ENCODE measurements around the gene PGM5.

Gene PGM5

DNA sequence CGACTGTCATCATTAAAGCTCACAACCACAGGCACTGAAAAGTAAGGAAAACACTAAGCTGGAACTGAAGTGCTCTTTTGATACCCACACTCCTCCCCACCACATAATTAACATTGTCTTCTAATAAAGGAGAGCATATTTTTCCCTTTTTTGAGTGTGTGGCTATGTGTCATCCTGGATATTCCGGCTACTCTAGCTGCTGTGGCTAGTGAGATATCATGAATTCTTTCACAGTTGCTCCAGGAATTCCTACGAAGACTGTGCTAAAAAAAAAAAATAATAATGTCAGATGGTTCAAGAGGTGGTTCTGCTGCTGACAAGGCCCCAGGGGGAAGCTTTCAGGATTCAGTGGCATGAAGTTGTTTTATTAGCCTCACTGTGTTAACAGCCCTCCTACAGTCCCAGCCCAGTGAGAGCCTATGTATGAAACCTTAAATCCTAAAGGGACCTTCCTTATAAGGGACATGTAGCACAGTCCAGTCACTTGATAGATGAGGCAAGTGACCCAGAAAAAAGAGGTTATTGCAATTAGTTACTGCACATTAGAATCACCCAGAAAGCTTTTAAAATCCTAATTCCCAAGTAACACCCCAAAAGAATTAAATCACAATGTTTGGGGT, 137.7 kb downstream of the PGM5 start:
- DNase-seq (ENCODE audit: low read depth in 2 of 2, low spot score in 1 of 2) = no peak

DNA sequence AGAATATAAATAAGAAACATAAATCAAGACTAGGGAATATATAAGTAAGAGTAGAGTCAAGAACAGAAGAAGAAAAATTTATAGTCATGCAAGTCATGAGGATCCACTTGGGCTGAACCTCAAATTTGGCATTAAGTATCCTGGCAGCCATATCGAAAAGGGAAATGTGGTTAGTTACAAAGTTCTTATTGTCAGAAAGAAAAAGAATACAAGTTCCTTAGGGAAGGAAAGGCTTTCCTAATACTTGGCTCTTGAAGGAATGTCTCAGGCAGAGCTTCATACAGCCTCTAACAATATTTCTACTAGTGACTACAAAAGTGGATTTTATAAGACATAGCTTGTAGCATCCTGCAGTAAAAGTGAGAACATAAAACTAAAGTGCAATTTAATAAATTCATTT, 138.8 kb downstream of the PGM5 start:
- no peak for DNase-seq (ENCODE audit: low read depth in 2 of 2, low spot score in 1 of 2)

DNA sequence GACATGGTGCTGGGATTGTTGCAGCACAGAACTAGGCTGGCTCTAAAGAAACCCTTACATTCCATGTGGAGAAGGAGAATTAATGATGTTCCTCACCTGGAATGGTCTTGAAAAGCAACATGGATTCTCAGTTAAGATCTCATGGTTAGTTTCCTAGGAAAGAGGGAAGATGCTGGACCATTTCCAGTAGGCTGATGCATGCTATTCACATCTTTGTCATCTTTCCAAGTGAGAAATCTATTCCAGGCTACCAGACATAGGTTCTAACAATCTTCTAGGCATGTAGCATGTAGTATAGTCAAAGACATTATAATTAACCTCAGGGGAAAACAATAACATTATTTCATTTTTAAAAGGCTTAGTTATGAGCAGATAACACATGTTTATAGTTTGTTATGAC, 139.9 kb downstream of the PGM5 start:
- no peak for DNase-seq (ENCODE audit: low read depth in 2 of 2, low spot score in 1 of 2)

DNA sequence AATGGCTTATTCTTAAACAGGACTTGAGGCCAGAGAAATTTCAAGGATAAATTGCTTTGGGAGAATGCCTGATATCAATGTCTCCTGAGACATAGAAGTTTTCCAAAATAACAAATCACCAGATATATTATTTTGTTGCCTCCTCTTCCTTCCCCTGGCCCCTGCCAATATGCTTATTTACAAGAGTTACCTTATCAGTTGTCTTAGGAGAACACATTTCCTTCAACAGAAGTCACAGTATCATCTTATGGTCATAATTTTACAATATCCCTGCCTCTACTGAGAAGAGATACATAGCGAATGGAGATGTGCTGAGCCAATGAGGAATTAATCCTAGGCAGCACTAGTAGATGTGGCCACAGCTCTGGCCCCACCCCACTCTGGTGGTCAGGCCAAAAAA, 141.2 kb downstream of the PGM5 start:
- DNase-seq (ENCODE audit: low read depth in 2 of 2, low spot score in 1 of 2) = no peak

DNA sequence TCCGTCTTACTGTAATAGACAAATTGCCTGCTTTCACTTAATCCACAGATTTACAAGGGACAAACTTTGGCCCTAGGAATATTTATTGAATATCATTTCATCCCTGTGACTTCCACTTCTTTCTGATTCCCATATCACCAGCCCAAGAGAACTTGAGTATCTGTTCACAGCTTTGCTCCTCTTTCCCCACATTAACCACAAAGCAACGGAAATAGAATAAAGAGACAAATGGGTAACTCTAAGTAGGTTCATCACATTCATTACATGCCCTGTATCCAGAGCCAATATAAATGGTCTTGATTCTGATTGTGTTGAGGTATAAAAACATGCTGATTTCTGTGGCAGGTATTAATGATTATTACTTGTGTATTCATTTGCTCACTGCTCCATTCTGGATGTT, 142.4 kb downstream of the PGM5 start:
- DNase-seq (ENCODE audit: low read depth in 2 of 2, low spot score in 1 of 2) = no peak

DNA sequence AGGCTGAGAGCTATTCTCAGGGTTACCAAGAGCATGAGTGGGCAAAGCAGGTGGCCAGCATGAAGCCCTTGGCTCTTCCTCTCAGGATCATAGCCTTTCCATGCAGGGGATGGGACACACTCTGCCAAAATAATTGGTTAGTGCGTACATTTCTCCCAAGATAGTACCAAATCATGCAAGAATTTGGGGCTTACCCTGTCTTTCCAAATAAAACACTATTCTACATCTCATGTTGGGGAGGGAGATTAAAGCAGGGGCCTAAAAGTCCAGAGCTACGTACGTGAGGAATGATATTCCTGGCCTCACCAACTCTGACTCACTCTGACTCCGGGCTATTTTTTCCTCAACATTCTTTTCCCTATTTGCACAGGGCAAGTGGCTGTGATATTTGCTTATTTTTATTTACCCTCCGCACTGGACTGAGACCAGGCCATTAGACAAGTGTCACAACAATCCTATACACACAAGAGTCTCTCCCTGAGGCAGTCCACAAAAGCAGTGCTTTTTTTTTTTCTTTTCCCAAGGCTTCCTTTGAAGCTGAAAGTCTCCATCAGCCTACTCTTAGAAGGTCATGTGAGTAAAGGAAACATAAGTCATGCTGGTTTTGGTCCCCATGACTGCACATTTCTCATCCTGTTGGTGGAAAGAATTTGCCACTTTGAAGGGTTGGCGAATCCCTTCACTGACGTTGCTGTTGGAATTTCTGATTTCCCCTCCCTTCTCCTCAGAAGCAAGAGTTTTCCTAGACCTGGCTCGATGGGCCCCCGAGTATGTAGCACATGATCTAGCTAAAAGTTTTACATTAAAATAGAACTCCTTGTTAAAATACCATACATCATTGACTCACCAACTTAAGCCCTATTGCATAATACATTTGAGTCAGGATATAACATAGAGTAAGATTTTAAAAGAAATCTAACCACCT, 144.3 kb downstream of the PGM5 start:
- no peak for DNase-seq (ENCODE audit: low read depth in 2 of 2, low spot score in 1 of 2)

DNA sequence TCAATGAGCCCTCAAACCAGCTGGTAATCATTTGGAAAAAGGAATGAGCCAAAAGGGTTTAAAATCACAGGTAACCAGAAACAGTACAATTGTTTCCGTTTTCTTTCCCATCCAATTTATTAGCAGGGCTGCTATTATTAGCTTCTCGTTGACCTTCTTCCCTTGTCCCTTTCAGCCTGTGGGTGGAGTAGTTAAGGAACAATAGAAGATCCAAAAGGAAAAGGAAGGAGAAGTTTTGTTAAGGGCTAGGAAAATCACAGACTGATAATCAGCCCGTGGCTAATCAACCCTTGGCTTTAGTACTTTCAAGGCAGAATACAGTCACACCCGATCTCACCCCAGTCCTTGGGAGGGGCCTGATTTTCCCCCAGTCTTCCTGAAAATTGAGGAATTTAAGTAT, 145.9 kb downstream of the PGM5 start:
- DNase-seq (ENCODE audit: low read depth in 2 of 2, low spot score in 1 of 2) = no peak

DNA sequence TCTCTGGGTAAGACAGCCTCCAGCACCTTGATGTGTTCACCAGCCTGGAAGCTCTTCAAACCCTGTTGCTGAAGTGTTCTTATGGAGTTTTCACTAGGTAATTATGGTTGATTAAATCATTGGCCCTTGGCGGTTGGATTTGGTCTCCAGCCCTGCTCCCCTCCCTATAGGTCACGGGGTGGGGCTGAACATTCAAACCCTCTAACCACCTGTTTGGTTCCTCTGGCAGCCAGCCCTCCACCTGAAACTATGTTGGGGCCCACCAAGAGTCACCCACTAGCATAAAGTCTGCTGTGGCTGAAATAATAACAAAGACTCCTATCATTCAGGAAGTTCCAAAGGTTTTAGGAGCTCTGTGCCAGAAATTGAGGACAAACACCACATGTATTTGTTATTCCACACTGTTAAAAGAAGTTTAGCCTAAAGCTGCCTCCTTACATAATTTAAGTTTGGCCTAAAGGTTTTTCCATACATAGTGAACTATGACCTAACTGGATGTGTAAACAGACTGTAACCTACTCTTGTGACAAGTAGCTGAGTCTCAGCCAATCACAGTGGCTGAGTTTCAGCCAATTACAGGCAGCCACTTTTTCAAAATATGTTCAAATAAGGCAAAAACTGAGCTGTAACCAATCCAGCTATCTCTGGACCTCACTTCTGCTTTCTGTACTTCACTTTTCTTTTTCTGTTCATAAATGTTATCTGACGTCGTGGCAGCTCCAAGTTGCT, 149.4 kb downstream of the PGM5 start:
- no peak for DNase-seq (ENCODE audit: low read depth in 2 of 2, low spot score in 1 of 2)

DNA sequence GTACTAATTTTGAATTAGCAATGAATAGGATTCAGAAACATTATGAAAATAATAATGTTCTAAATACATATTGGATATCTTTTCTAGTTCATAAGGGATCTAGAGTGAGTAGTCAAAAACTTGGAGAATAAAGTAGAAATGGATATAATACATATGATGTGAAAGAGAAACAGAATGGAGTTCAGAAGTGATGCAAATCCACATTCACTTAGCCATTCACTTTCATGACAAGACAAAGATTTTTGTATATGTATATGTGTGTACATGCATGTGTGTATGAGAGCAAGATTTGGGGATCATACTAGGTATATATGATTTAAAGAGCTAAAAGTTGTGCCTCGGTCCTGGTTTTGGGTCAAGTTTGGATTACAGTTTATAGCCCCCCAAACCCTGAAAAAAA, 150.1 kb downstream of the PGM5 start:
- no peak for DNase-seq (ENCODE audit: low read depth in 2 of 2, low spot score in 1 of 2)

DNA sequence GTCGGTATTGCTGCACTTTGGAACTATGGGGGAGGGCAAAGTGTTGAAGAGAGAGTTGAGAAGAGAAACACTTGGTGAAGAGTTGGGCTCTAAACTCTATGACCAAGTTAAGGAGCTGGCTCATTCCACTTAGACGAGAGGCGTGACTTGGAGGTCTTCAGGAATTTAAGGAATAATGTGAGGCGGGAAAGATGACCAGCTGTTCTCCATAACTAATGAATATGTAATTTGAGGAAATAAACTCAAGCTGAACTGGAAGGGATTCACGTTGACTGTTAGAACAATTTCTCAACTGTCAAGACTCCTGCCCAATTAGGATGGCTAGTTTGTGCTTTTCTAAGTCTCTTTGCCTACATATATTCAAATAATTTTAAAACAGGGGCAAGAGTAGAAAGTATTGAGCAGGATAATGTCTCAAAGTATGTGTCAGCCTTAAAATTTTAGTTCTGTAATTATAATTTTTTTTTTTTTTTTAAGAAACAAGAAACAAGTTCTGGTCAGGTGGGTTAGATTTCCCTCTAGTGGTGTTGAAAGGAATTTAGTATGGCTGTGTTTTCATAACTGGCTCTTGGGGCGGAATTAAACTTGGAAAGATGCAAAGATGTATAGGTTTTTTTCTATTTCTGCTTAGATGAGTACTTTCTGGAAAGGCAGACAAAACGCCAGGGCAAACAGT, 150.9 kb downstream of the PGM5 start:
- no peak for DNase-seq (ENCODE audit: low read depth in 2 of 2, low spot score in 1 of 2)

DNA sequence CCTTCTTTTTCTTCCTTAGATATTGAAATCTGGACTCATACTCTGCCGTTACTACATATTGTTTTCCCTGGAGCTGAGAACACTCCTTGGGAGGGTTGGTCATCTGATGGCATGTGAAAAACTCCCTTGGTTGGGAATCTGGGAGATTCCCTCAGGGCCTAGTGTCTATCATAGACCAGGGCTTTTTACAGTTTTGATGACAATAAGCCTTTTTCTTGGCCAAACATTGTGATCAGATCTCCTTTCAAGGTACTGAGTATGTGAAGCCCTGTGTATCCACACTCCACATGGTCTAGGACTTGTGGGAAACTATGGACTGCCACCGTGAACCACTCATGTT, 151.4 kb downstream of the PGM5 start:
- no peak for DNase-seq (ENCODE audit: low read depth in 2 of 2, low spot score in 1 of 2)

DNA sequence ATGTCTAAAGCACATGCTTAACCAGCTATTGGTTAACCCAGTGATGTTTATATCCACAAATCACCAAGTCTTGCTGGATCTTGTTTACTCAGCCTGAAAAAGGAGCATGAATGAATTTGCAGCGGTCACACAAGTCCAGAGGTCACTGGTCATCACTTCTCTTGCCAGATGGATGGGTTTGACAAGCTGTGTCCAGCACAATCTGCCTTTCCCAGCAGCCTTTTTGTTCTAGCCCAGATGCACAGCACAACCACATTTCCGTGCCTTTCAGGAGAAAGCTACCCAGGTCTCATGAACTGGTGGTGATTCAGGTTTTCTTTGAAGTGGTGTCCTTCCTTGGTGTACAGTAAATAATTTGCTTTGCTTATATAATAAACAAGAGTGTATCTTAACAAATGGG, 152.1 kb downstream of the PGM5 start:
- no peak for DNase-seq (ENCODE audit: low read depth in 2 of 2, low spot score in 1 of 2)

DNA sequence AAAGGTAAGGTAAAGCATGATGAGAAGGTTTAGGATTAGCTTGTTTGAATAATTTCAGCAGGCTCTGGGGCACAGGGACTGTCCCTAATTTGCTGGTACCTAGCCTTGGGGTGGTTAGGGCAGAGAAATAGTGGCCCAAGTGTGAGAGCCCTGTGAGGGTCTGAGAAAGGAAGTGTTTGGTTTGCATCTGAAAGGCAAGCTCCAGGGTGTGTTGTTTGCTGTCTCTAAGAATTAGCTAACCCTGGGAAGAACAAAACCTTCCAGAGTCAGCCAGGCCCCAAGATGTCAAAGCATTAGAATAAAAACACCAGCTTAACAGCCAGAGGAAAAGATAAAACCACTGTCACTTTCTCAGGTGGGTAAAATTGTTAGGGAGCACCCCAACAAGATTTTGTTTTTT, 153.3 kb downstream of the PGM5 start:
- no peak for DNase-seq (ENCODE audit: low read depth in 2 of 2, low spot score in 1 of 2)

DNA sequence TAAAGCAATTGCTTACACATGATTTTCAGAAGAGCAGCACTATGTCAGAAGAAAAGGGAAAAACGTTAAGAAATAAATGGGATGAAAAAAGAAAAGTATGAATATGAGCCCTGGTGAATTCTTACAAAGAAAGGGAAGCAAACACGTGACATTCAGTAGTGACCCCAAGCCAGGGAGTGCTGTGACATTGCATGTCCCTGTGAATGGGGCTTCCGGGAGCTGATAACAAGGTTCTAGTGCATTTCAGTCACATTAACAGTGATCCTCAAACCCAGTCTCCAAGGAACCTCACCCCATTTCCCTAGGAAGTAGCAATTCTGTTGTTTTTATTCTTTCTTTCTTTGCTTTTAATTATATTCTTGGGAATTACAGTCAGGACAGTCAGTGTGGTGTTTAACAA, 157.0 kb downstream of the PGM5 start:
- no peak for DNase-seq (ENCODE audit: low read depth in 2 of 2, low spot score in 1 of 2)

DNA sequence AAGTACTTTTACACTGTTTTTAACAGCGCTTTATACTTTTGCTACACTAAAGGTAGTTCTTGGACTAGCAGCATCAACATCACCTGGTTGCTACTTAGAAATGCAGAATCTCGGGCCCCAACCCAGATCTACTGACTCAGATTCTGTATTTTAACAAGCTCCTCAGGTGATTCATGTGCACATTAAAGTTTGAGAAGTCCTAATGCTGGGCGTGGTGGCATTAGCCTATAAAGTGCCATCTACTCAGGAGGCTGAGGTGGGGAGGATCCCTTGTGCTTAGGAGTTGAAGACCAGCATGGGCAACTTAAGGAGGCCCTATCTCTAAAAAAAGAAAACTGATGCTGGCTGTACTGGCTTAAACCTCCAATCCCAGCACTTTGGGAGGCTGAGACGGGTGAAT, 157.6 kb downstream of the PGM5 start:
- DNase-seq (ENCODE audit: low read depth in 2 of 2, low spot score in 1 of 2) = no peak

DNA sequence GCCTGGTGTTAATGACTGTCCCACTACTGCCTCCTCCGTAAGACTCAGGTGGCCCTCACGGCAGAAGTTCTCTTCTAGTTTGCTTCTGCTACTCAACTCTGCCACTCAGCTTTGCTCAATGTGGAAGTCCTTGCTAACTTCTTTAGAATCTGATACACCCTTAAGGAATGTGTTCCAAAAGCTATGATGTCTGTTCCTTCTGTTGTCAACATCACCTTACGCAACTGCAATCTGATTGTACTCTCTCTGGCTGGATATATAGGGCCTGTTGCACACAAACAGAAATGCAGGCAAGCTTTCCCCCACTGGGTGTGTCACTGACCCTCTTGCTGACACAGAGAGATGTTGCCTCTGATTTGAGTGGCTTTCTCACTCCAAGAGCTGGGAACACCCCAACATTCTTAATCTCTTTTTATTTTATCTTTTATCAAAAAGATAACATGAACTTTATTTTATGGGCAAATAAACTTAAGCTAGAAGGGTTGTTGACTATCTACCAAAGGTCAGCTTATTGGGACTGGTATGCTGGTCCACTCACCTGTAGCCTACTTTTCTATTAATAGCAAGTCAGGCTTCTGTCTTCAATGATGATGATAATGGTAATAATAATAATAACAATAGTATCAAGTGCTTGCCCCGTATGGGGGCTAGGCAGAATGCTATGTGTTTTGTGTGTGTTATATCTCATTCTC, 159.1 kb downstream of the PGM5 start:
- DNase-seq (ENCODE audit: low read depth in 2 of 2, low spot score in 1 of 2) = no peak

DNA sequence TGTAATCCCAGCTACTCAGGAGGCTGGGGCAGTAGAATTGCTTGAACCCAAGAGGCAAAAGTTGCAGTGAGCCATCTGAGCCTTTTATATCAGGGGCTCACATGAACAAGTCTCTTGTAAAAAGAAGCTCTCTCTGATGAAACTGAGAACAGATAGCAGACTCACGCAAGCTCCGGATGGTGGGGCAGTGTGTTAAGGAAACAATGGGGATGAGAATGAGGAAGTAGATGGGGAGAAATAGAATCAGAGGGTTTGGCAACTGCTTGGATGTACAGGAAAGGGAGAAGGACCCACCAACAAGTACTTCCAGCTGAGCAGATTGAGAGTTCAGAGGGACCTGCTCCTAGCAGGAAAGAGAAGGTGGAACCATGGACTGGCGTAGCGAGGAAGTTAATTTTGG, 165.7 kb downstream of the PGM5 start:
- DNase-seq (ENCODE audit: low read depth in 2 of 2, low spot score in 1 of 2) = no peak

DNA sequence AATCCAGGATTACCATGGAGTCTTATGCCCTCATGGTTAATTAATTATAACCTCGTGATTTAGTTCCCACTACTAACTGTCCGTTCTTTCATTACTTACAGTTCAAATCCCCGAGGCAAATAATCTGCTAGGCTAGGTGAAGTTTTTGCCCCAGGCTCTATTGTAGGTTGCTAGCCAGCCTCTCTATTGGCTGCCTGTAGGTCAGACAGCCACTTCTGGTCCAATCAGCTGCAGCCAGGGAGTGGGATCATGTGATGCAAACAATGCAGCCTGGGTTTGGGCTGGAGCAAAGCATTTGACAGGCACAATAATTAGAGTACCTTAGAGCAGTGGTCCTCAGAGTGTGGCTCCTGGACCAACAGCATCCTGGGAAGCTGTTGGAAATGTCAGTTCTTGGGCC, 166.5 kb downstream of the PGM5 start:
- no peak for DNase-seq (ENCODE audit: low read depth in 2 of 2, low spot score in 1 of 2)

DNA sequence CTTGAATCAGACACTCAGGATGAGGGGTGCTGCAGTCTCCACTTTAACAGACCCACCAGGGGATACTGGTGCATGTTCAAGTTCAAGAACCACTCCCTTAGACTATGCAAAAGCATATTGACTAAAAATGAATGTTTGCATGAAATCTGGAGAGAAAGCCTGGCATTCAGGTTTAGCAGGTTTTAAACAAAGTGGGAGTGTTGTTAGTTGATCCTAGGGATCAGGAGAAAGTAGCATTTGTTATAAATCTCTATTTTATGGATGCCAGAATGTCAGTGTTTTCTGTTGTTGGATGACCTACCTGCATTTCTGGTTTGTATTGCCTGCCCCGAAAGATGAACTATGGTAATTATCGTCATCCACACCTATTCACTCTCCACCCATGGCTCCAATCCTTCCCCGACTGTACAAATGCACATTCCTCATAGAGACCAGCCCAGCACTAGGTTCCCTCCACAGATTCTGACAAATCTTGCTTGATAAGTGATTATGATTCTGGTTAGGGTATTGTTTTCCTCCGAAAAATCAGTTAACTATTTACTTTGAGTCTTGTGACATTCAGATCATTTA, 167.0 kb downstream of the PGM5 start:
- DNase-seq (ENCODE audit: low read depth in 2 of 2, low spot score in 1 of 2) = no peak

DNA sequence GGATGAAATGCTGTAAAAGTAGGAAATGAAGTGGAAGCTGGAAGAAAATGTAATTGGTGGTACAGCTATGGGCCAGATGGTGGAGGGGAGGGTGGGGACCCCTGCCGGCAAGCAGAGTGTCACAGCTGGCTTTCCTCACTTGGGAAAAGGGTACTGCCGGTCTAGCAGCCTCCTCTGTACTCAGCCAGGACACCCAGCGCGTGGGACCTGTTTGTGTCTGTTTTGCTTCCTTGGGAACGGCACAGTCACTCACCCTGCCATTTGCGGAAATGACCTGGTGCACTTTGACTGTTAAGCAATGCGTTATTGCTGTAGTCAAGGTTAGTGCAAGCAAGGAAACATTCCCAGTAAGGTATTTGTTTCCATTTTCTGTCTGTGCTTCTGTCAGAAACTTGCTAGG, 174.2 kb downstream of the PGM5 start:
- DNase-seq (ENCODE audit: low read depth in 2 of 2, low spot score in 1 of 2) = no peak

DNA sequence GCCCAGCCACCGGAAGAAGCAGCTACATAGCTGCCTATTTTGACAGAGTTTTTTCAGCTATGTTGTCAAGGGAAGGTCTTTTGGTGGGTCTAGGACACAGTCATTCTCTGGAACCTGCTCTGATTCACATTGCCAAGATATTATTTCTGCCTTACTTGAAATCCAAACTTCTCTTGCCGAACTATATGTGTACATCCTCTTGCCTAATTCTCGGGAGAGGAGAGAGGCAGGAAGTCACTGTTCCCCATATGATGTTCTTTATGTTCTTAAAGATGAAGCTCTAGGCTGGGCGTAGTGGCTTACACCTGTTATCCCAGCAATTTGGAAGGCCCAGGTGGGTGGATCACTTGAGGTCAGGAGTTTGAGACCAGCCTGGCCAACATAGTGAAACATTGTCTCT, 175.7 kb downstream of the PGM5 start:
- DNase-seq (ENCODE audit: low read depth in 2 of 2, low spot score in 1 of 2) = no peak

Data from stimulated activated CD8-positive, alpha-beta memory T cell treated with anti-CD3 and anti-CD28 coated beads, Interleukin-4, amount 100 ng/mL, for 1 hour (primary cell).